Activated CD4-positive, CD25-positive, alpha-beta regulatory T cell treated with anti-CD3 and anti-CD28 coated beads, Interleukin-2, amount 50 U/mL, for 24 hours (primary cell): ENCODE measurements around the gene C21orf58.
"Not testable (repeated sequence)": the region's sequence is repeated elsewhere in the genome, so short reads cannot be mapped to it uniquely, and the experiment has no call there.

Source experiments
- ATAC-seq, 2 donors: fragments of 150-1000 bp; cut with Tn5 transposase; one replicate each; pipeline ENCODE4 v1.10.0; 2021; ENCODE audit warnings: mild to moderate bottlenecking in 1 of 2, moderate library complexity in 1 of 2

C21orf58 gene

GRCh38 chr21:46323227-46323709 is 402 bp downstream of the C21orf58 start:
- peak in 1 of 2 donors; percentile 1 for ATAC-seq

DNA sequence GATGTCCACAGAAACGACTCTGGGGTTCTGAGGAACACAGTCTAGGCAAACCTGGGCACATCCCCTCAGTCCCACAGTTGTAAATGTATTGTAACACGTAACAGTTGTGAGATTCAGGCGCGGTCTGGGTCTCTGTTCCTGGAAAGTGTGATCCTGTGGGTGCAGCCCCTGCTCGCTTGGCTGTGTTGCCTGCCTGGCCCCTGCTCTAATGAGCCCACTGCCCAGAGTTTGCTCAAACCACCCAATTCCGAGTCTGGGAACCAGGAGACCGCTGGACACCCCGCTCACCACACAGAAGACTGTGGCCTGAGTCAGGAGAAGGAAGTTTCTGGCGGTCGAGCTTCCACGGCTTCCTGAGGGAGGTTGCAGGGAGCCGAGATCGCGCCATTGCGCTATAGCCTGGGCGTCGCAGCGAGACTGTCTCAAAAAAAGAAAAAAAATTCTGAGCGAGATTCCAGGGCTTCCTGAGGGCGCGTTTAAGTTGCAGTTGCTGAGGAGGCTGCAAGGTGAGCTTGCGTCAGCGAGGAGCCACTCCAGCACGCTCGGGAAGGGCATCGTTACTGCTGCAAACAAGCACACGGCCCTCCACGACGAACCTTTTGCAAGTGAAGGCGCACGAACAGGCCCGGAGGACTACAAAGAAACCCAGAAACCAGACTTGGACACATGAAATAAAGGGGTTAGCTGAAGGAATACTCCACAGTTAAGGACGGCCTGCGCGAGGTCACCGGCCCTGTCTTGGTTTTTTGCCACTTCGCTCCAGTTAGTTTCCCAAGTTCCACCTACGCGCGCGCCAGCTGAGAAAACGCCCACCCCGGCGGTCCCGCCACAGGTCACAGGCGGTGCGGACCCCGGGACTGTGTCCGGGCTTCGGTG is 1.1 kb downstream of the C21orf58 start:
- no peak for ATAC-seq

DNA sequence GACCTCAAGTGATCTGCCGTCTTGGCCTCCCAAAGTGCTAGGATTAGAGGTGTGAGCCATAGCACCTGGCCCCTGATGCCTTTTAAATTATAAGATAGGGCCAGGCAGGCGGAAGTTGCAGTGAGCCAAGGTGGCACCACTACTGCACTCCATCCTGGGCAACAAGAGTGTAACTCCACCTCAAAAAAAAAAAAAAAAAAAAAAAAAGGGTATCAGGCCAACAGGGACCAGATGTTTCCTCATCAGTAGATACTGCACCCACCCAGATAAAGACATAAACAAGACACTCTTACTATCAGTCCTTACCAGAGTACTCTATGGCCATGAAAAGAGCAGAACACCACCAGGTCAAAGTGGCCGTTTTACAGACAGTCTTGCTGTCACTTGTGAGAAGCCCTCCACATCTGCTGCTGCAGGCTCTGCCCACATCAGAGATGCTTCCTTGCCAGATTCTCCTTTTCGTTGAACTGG is 3.3 kb downstream of the C21orf58 start:
- ATAC-seq = no peak

DNA sequence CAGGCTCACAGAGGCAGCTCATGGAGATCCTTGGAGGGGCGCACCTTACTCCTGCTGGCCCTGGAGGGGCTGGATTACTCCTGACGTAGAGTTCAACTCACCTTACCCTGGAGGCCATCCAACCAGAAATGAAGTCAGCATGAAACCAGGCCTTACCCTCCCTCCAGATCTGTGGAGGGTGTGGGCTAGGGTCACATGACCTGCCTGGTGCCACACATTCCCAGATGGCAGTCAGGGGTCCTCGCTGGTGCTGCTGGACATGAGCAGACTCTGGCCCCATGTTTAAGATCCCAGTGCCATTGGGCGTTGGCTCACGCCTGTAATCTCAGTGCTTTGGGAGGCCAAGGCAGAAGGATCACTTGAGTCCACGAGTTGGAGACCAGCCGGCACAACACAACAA is 4.5 kb downstream of the C21orf58 start:
- ATAC-seq = no peak

DNA sequence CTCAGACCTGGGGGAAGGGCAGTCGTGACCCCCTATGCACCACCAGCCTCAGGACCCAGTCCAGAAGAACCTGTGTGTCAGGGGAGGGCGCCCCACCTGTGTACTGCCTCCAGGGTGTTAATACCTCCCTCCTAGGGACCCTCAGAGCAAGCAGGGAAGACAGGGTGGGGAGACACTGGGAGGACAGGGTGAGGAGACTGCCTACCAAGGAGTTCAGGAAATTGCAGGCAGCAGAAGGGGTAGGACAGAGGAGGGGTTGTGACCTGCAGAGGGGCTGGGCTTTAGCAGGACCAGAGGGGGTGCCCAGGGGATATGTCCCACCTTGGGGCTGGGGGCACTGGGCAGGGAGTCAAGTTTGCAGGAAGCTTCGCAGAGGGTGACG is 5.2 kb downstream of the C21orf58 start:
- ATAC-seq = no peak

GRCh38 chr21:46317710-46318463 is 5.8 kb downstream of the C21orf58 start:
- no peak for ATAC-seq

GRCh38 chr21:46316708-46317324 is 6.9 kb downstream of the C21orf58 start:
- ATAC-seq = no peak

GRCh38 chr21:46314441-46315020 is 9.1 kb downstream of the C21orf58 start:
- no peak for ATAC-seq

GRCh38 chr21:46312949-46313348 is 10.7 kb downstream of the C21orf58 start:
- ATAC-seq = no peak

DNA sequence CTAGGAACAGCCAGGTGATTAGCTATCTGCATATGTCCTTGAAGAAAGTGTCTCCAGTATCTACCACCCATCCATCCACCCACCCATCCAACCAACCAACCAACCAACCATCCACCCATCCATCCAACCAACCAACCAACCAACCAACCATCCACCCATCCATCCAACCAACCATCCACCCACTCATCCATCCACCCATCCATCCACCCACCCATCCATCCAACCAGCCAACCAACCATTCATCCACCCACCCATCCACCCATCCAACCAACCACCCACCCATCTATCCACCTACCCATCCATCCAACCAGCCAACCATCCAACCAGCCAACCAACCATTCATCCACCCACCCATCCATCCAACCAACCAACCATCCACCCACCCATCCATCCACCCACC is 12.1 kb downstream of the C21orf58 start:
- no peak for ATAC-seq

DNA sequence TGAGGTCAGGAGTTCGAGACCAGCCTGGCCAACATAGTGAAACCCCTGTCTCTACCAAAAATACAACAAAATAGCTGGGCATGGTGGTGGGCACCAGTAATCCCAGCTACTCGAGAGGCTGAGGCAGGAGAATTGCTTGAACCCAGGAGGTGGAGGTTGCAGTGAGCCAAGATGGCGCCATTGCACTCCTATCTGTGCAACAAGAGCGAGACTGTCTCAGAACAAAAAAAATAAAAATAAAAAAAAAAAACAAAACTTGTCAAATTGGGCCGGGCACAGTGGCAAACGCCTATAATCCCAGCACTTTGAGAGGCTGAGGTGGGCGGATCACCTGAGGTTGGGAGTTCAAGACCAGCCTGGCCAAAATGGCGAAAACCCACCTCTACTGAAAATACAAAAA is 13.4 kb downstream of the C21orf58 start:
- ATAC-seq = not testable (repeated sequence)

DNA sequence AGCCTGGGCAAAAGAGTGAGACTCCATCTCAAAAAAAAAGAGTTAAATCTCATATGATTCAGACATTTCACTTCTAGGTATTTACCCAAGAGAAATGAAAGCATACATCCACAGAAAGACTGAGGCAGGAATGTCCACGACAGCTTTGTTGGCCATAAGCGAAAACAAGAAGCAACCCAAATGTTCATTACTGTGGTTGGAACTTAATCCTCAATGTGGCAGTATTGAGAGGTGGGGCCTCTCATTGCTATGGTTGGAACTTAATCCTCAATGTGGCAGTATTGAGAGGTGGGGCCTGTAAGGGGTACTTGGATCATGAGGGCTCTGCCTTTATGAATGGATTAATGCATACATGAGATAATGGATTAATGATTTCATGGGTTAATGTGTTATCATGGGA is 15.2 kb downstream of the C21orf58 start:
- no peak for ATAC-seq

GRCh38 chr21:46307625-46308024 is 16.0 kb downstream of the C21orf58 start:
- peak; percentile 21 to 49 for ATAC-seq

GRCh38 chr21:46304955-46305354 is 18.7 kb downstream of the C21orf58 start:
- ATAC-seq = no peak

GRCh38 chr21:46304437-46304836 is 19.2 kb downstream of the C21orf58 start:
- ATAC-seq = no peak

GRCh38 chr21:46301759-46302158 is 21.9 kb downstream of the C21orf58 start:
- ATAC-seq = no peak

DNA sequence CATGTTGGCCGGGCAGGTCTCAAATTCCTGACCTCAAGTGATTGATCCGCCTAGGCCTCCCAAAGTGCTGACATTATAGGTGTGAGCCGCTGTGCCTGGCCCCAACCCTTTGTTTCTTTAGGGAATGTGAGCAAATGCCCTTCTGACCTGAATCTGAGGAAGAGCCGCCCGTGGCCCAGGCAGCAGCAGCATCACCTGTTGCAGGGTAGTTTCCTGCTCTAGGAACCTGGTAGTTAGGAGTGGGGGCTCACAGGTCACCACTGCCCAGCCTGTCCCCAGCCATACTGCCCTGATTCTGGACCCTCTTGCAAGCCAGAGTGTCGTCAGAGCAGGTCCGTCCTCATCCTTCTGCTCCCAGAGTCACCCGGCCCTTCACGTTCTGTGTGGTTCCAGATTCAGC is 24.5 kb downstream of the C21orf58 start:
- ATAC-seq = no peak

DNA sequence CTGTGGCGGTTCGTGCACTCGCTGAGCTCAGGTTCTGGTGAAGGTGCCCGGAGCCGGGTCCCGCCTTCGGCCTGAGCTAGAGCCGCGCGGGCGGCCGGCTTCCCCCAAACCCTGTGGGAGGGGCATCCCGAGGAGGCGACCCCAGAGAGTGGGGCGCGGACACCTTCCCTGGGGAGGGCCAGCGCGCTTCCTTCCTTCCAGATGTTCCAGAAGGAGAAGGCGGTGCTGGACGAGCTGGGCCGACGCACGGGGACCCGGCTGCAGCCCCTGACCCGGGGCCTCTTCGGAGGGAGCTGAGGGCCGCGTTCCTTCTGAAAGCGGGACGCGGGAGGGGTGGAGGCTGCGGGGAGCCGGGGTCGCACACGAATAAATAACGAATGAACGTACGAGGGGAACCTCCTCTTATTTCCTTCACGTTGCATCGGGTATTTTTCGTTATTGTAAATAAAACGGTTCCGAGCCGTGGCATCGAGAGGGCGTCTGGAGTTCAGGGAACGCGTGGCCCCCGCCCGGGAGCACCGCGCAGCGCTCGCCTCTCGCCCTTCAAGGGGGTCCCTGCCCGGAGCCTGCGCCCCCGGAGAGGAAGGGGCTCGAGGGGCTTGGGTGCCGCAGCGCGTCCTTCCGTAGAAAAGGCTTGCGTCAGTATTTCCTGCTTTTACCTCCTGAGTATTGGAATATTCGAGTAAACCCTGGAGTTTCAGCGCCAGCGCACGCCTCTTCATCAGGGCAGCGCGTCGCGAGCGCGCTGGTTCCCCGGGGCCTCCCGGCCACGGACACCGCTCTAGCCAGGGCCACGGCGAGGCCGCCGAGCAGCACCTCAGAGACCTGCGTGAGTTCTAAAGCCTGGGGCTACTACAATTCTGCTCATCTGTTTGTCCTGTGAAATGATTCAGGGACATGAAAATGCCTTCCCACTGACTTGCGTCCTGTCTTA is 26.1 kb downstream of the C21orf58 start:
- ATAC-seq = peak in 1 of 2 donors; percentile 36

DNA sequence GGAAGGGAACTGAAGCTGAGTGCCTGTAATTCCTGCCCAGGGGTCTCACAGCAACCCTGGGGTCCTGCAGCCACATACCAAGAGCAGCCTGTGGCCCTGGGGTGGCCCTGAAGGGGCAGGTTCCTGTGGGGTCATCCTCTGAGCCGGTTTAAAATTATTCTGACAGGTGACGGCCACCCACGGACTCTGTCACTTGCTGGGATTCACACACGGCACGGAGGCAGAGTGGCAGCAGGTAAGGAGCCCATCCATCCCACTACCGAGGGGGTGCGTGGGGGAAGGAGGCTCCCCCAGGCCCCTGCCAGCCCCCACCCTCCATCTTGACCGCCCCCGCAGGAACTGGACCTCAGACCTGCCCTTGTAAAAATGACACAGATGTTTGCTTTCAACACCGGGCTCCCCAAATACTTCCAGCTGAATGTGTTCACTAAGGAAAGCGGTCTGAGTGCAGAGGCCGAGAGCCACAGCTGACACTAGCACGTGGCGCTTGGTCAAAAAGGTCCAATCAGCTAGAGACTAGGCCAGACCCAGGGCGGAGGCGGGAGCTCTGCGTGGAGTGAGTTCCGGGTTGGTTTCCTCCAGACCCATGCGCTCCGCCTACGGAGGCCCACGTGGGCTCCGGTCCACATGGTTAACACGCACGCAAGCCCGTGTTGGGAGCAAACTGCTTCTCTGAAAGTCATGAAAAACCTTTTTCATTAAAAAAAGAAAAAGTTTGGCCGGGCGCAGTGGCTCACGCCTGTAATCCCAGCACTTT is 27.5 kb downstream of the C21orf58 start:
- peak; percentile 84 to 90 for ATAC-seq

DNA sequence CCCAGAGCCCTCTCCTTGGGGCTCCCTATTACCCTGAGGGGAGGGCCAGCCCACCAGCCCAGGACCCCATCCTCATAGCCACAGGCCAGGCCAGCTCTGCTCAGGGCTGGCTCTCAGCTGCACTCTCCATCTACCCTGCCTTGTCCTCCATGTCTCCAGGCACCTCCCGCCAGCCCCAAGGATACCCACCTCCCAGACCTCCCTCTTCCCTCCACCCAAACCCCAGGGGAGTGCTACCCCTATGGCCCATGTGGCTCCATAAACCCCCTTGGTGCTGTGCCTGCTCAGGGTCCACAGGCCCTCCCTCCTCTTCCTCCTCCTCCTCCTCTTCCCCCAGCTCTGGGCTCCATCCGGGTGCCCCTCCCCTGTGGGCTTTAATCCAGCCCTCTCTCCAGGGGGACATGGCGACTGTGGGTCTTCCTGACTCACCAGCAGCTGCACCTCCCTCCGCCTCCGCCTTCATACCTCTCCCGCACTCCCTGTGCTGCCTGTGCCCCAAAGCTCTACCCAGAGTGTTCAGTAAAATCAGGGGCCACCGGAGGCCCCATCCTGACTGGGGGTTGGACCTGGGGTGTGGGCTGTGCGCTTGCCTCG is 28.4 kb downstream of the C21orf58 start:
- no peak for ATAC-seq
